Brain microvascular endothelial cell (primary cell): Measurements from ENCODE around the gene SLC38A8.
A peak's percentile ranks its signal among the peaks of the same experiment; 100 is the strongest.

Experiments used
- DNase-seq: peaks from one replicate; pipeline ENCODE4 v3.0.0-alpha.2; 2020
- H3K27ac ChIP-seq: fragments of 250-450 bp; sonication (Bioruptor Pico); 2 replicates; pipeline ENCODE4 v1.5.1; 2020; ENCODE audit warnings: mild to moderate bottlenecking, moderate library complexity
- H3K27me3 ChIP-seq: fragments of 250-450 bp; sonication (Bioruptor Pico); replicated peaks from 2 replicates; pipeline ENCODE4 v1.5.1; 2020; ENCODE audit warnings: mild to moderate bottlenecking
- H3K36me3 ChIP-seq: fragments of 250-450 bp; sonication (Bioruptor Pico); replicated peaks from 2 replicates; pipeline ENCODE4 v1.5.1; 2020; ENCODE audit warnings: mild to moderate bottlenecking
- H3K4me3 ChIP-seq: 2 replicates; pipeline ENCODE4 v1.5.1; 2011; ENCODE audit warnings: low read depth, mild to moderate bottlenecking, control low read depth, low read length, moderate library complexity
- CTCF ChIP-seq: IDR thresholded peaks from 2 replicates; pipeline ENCODE4 v1.5.1; 2011; ENCODE audit warnings: low read depth, mild to moderate bottlenecking, moderate library complexity, low read length, control low read depth, inconsistent platforms; ENCODE audit errors: missing control alignments
- in situ Hi-C: cut with HindIII; loops from 2 replicates; pipeline ENCODE4 v1.10.0; 2017; ENCODE audit warnings: low sequenced_read_pairs, low pct_ligation_motif_present

The SLC38A8 gene

GRCh38 chr16:83994087-83994486 lies 48.5 kb downstream of the SLC38A8 start:
- no peak overlapping the region for H3K4me3 ChIP-seq
- DNase-seq: peak; percentile 85
- H3K27ac ChIP-seq: no peak overlapping the region
- TF ChIP-seq CTCF: no peak
- peaks cover 12% of the 10 kb centered on the region for H3K27me3 ChIP-seq
- in situ Hi-C loops: no loop called here
- no peaks in the 10 kb centered on the region for H3K36me3 ChIP-seq

- no peak overlapping the region for H3K4me3 ChIP-seq
- no peaks in the 10 kb centered on the region for H3K36me3 ChIP-seq
- no peak overlapping the region for H3K27ac ChIP-seq
- DNase-seq: peak; percentile 53
- in situ Hi-C loops: no loop called here
- H3K27me3 ChIP-seq: peaks cover 18% of the 10 kb centered on the region
- TF ChIP-seq CTCF: no peak
Measured at GRCh38 chr16:83992624-83993023, 50.0 kb downstream of the SLC38A8 start.

- H3K27ac ChIP-seq: no peak overlapping the region
- H3K4me3 ChIP-seq: no peak overlapping the region
- peaks cover 18% of the 10 kb centered on the region for H3K27me3 ChIP-seq
- TF ChIP-seq CTCF: no peak
- no peak for DNase-seq
- in situ Hi-C loops: no loop called here
- no peaks in the 10 kb centered on the region for H3K36me3 ChIP-seq
Measured at GRCh38 chr16:83990492-83990891, 52.1 kb downstream of the SLC38A8 start.

GRCh38 chr16:83989300-83989699 lies 53.3 kb downstream of the SLC38A8 start:
- H3K4me3 ChIP-seq: no peak overlapping the region
- H3K36me3 ChIP-seq: no peaks in the 10 kb centered on the region
- in situ Hi-C loops: no loop called here
- no peak overlapping the region for H3K27ac ChIP-seq
- TF ChIP-seq CTCF: no peak
- peaks cover 18% of the 10 kb centered on the region for H3K27me3 ChIP-seq
- DNase-seq: no peak

- TF ChIP-seq CTCF: no peak
- Histone ChIP-seq H3K4me3 (no peak overlapping the region), H3K36me3 (no peaks in the 10 kb centered on the region), H3K27ac (no peak overlapping the region), H3K27me3 (peaks cover 1% of the 10 kb centered on the region)
- in situ Hi-C loops: no loop called here
- DNase-seq: peak; percentile 15
Measured at GRCh38 chr16:83983491-83983890, 59.1 kb downstream of the SLC38A8 start.

- no peak overlapping the region for H3K4me3 ChIP-seq
- in situ Hi-C loops: no loop called here
- no peaks in the 10 kb centered on the region for H3K36me3 ChIP-seq
- no peak for DNase-seq
- no peak overlapping the region for H3K27ac ChIP-seq
- no peaks in the 10 kb centered on the region for H3K27me3 ChIP-seq
- TF ChIP-seq CTCF: no peak
Measured at GRCh38 chr16:83981799-83982198, 60.8 kb downstream of the SLC38A8 start.
